B cell (primary cell): ENCODE results near the gene EEFSEC. TPM values are rescaled to one million over a fixed set of nuclear protein-coding genes. Genes with fewer than 3 reads are reported as not detected.

ENCODE experiments used
- ATAC-seq: fragments of 200-7000 bp; cut with Tn5 transposase; one replicate; pipeline ENCODE4 v1.10.0; 2021; ENCODE audit warnings: low read depth, mild to moderate bottlenecking, moderate number of reproducible peaks, moderate library complexity
- CTCF ChIA-PET: fragments of 350-600 bp; sonication (Branson Sonifier 250); formaldehyde crosslinking; loops from one replicate; lab custom pipeline; 2021; ENCODE audit warnings: antibody characterized with exemption, inconsistent platforms; lab: Charles Lee
- POLR2A ChIA-PET: fragments of 350-600 bp; sonication (Branson Sonifier 250); formaldehyde crosslinking; loops from one replicate; lab custom pipeline; 2021; ENCODE audit warnings: antibody characterized with exemption; lab: Charles Lee
- DNase-seq: peaks from one replicate; pipeline ENCODE4 v3.0.0; 2013
- H2AFZ ChIP-seq: 2 replicates; pipeline ENCODE4 v1.6.1; 2012; ENCODE audit warnings: mild to moderate bottlenecking, low read depth, low read length; ENCODE audit not compliant: insufficient read depth, poor library complexity, severe bottlenecking
- H3K27ac ChIP-seq, 2 donors: 1 replicate in 1 of 2; 2 replicates in 1 of 2; pipeline ENCODE4 v1.5.1; 2012 to 2013; ENCODE audit warnings: low read length in 2 of 2, mild to moderate bottlenecking in 2 of 2, moderate library complexity in 1 of 2
- H3K27me3 ChIP-seq, 4 experiments: fragments of 200-600 bp in 1 of 4; sonication (generic) in 1 of 4; replicated peaks in 1 of 4; 1 replicate in 2 of 4; 2 replicates in 2 of 4; pipeline versions ENCODE4 v1.6.1 to v1.7.0; 2013 to 2016; ENCODE audit warnings: low read length in 3 of 4, mild to moderate bottlenecking in 2 of 4, mixed read lengths in 1 of 4, moderate library complexity in 1 of 4; ENCODE audit not compliant: insufficient read depth in 4 of 4, control insufficient read depth in 3 of 4; ENCODE audit errors: control extremely low read depth in 1 of 4
- H3K36me3 ChIP-seq, 2 experiments: replicated peaks in 1 of 2; 1 replicate in 1 of 2; 2 replicates in 1 of 2; pipeline versions ENCODE4 v1.6.1 to v1.7.1; 2013; ENCODE audit warnings: low read length in 1 of 2; ENCODE audit not compliant: insufficient read depth in 2 of 2, control insufficient read depth in 1 of 2; ENCODE audit errors: control extremely low read depth in 1 of 2, extremely low read depth in 1 of 2
- H3K4me1 ChIP-seq, 2 donors: fragments of 200-600 bp in 1 of 2; sonication (generic) in 1 of 2; 1 replicate in 1 of 2; 2 replicates in 1 of 2; pipeline versions ENCODE4 v1.5.1 to v1.6.1; 2013 to 2017; ENCODE audit warnings: low read length in 2 of 2; ENCODE audit not compliant: control insufficient read depth in 2 of 2, insufficient read depth in 2 of 2
- H3K4me2 ChIP-seq: replicated peaks from 2 replicates; pipeline ENCODE3; 2012; ENCODE audit warnings: mild to moderate bottlenecking, low read depth, low read length; ENCODE audit not compliant: poor library complexity, severe bottlenecking
- H3K4me3 ChIP-seq, 5 experiments: fragments of 200-600 bp in 1 of 5; sonication (generic) in 1 of 5; 1 replicate in 3 of 5; 2 replicates in 2 of 5; pipeline versions ENCODE4 v1.5.1 to v1.7.0; 2011 to 2016; ENCODE audit warnings: low read length in 4 of 5, mild to moderate bottlenecking in 4 of 5, low read depth in 2 of 5, control low read depth in 1 of 5, moderate library complexity in 1 of 5; ENCODE audit not compliant: insufficient read depth in 1 of 5; ENCODE audit errors: control extremely low read depth in 1 of 5, extremely low read depth in 1 of 5
- H3K79me2 ChIP-seq: fragments of 200-600 bp; sonication (generic); one replicate; pipeline ENCODE4 v1.6.0; 2016; ENCODE audit warnings: low read length; ENCODE audit not compliant: control insufficient read depth, insufficient read depth
- H3K9ac ChIP-seq: fragments of 200-600 bp; sonication (generic); 2 replicates; pipeline ENCODE4 v1.6.1; 2017; ENCODE audit warnings: mild to moderate bottlenecking, low read length, moderate library complexity
- H3K9me3 ChIP-seq, 3 donors: one replicate each; pipeline versions ENCODE4 v1.6.1 to v1.7.1; 2013; ENCODE audit warnings: low read length in 2 of 3; ENCODE audit not compliant: control insufficient read depth in 2 of 3, insufficient read depth in 1 of 3; ENCODE audit errors: control extremely low read depth in 1 of 3
- H4K20me1 ChIP-seq: 2 replicates; pipeline ENCODE4 v1.6.0; 2012; ENCODE audit warnings: mild to moderate bottlenecking, low read length; ENCODE audit not compliant: insufficient read depth, control insufficient read depth, poor library complexity, severe bottlenecking
- H3K27ac Mint-ChIP-seq: one replicate; pipeline ENCODE4 v1.8.0; 2021; ENCODE audit warnings: mixed read lengths
- H3K27me3 Mint-ChIP-seq: one replicate; pipeline ENCODE4 v1.8.0; 2021; ENCODE audit warnings: mixed read lengths
- H3K4me1 Mint-ChIP-seq: one replicate; pipeline ENCODE4 v1.8.0; 2021; ENCODE audit warnings: mixed read lengths
- H3K4me3 Mint-ChIP-seq: one replicate; pipeline ENCODE4 v1.8.0; 2021; ENCODE audit warnings: mixed read lengths
- H3K9me3 Mint-ChIP-seq: one replicate; pipeline ENCODE4 v1.8.0; 2022; ENCODE audit warnings: mixed read lengths; ENCODE audit not compliant: insufficient read depth
- EZH2 ChIP-seq: IDR thresholded peaks from 2 replicates; pipeline ENCODE4 v1.6.1; 2012; ENCODE audit warnings: borderline replicate concordance, low read depth, mild to moderate bottlenecking, moderate library complexity, low read length; ENCODE audit not compliant: insufficient read depth, poor library complexity, severe bottlenecking
- WGBS: methylation state at CpG from one replicate; pipeline ENCODE4 v1.1.5; 2013; ENCODE audit warnings: missing lambda C conversion rate; ENCODE audit not compliant: insufficient coverage; 5-methylcytosine and 5-hydroxymethylcytosine counted together
- intact Hi-C: fragments of 100-400 bp; cut with micrococcal nuclease; formaldehyde crosslinking; loops from one replicate; pipeline ENCODE4 v1.10.0; 2022
- polyA plus RNA-seq: library from polyadenylated mRNA; depleted of rRNA; stranded (reverse); fragments of >200 nt; gene quantifications from 2 replicates; pipeline ENCODE4 v1.2.3, GENCODE V29; 2012
- total RNA-seq, 2 donors: library from RNA; stranded (reverse); fragments of 120-200 nt in 1 of 2; gene quantifications; 1 replicate in 1 of 2; 2 replicates in 1 of 2; pipeline versions ENCODE4 v1.2.3 to v1.2.4, GENCODE V29; 2013 to 2022
- TF ChIP-seq, protein P1 (sequence below): fragments of 200-600 bp; IDR thresholded peaks from one replicate; pipeline ENCODE4 v1.8.0; 2022; ENCODE audit warnings: antibody characterized with exemption, mild to moderate bottlenecking

Gene EEFSEC
- total and polyA plus RNA-seq, 2 donors (not counting 1 experiment from before 2014, with no cell fraction given): 17.9 to 18.4 TPM

DNA sequence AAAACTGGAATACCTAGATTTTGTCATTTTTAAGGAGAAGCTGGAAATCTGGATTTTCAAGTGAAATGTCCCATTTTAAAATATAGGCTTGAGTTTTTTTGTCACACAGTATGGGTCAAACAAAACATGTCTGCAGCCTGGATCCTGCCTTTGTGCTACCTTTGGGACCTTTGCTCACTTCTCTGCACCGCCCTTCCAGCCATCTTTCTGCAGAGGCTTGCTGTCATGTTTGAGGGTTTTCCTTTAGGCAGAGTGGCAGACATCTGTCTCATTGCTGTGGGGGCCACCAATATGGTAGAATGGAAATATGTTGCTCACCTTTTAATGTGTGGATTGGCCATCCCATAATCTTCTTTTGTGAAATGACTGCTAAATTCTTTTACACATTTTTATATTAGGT lies 136.3 kb downstream of the EEFSEC start:
- H3K4me1 ChIP-seq: no peaks in the 10 kb centered on the region
- DNase-seq (no peak), ATAC-seq (no peak)
- no peak for TF ChIP-seq EZH2
- TF ChIP-seq, protein P1, sequence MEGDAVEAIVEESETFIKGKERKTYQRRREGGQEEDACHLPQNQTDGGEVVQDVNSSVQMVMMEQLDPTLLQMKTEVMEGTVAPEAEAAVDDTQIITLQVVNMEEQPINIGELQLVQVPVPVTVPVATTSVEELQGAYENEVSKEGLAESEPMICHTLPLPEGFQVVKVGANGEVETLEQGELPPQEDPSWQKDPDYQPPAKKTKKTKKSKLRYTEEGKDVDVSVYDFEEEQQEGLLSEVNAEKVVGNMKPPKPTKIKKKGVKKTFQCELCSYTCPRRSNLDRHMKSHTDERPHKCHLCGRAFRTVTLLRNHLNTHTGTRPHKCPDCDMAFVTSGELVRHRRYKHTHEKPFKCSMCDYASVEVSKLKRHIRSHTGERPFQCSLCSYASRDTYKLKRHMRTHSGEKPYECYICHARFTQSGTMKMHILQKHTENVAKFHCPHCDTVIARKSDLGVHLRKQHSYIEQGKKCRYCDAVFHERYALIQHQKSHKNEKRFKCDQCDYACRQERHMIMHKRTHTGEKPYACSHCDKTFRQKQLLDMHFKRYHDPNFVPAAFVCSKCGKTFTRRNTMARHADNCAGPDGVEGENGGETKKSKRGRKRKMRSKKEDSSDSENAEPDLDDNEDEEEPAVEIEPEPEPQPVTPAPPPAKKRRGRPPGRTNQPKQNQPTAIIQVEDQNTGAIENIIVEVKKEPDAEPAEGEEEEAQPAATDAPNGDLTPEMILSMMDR: no peak
- H3K9me3 ChIP-seq: peaks cover 0 to 2% (median 0%) of the 10 kb centered on the region in 3 donors
- no peak overlapping the region for H3K9ac ChIP-seq
- no peak overlapping the region for H3K4me3 Mint-ChIP-seq
- H4K20me1 ChIP-seq: no peaks in the 10 kb centered on the region
- H3K9me3 Mint-ChIP-seq: no peaks in the 10 kb centered on the region
- H3K4me3 ChIP-seq: no peak overlapping the region
- ChIA-PET CTCF (no interaction called here), POLR2A (no interaction called here)
- H2AFZ ChIP-seq: no peak overlapping the region
- WGBS: no CpG with 5 or more reads among the region's 1 CpG
- H3K4me2 ChIP-seq: no peak overlapping the region
- intact Hi-C loops: no loop called here
- H3K4me1 Mint-ChIP-seq: no peaks in the 10 kb centered on the region
- H3K79me2 ChIP-seq: no peaks in the 10 kb centered on the region
- peaks cover 0 to 3% of the 10 kb centered on the region in 2 experiments for H3K36me3 ChIP-seq
- H3K27ac Mint-ChIP-seq: no peak overlapping the region
- no peaks in the 10 kb centered on the region for H3K27me3 Mint-ChIP-seq
- H3K27ac ChIP-seq: no peak overlapping the region
- no peaks in the 10 kb centered on the region for H3K27me3 ChIP-seq

DNA sequence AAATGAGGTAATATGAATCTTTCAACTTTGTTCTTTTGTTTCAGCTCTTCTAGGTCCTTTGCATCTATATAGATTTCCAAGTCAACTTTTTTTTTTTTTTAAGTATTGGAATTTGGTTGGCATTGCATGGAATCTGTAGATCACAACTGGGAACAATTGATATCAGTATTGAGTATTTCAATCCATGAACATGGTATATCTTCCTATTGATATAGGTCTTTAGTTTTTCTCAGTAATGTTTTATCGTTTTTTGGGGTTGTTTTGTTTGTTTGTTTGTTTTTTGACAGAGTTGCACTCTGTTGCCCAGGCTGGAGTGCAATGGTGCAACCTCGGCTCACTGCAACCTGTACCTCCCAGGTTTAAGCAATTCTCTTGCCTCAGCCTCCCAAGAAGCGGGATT lies 137.2 kb downstream of the EEFSEC start:
- peaks cover 2% of the 10 kb centered on the region for H3K4me1 Mint-ChIP-seq
- DNase-seq (no peak), ATAC-seq (no peak)
- intact Hi-C loops: no loop called here
- peaks cover 0 to 3% of the 10 kb centered on the region in 2 experiments for H3K36me3 ChIP-seq
- no peak overlapping the region for H3K9ac ChIP-seq
- POLR2A ChIA-PET: no interaction called here
- TF ChIP-seq EZH2: no peak
- TF ChIP-seq, protein P1: no peak
- no peak overlapping the region for H3K27ac Mint-ChIP-seq
- no peak overlapping the region for H3K4me2 ChIP-seq
- no peak overlapping the region for H3K27ac ChIP-seq
- no CpG with 5 or more reads among the region's 3 CpGs for WGBS
- peaks cover 0 to 2% (median 0%) of the 10 kb centered on the region in 3 donors for H3K9me3 ChIP-seq
- H3K27me3 Mint-ChIP-seq: no peaks in the 10 kb centered on the region
- H3K79me2 ChIP-seq: no peaks in the 10 kb centered on the region
- CTCF ChIA-PET: no interaction called here
- H2AFZ ChIP-seq: no peak overlapping the region
- H3K4me1 ChIP-seq: no peaks in the 10 kb centered on the region
- H3K27me3 ChIP-seq: no peaks in the 10 kb centered on the region
- no peaks in the 10 kb centered on the region for H4K20me1 ChIP-seq
- H3K9me3 Mint-ChIP-seq: no peaks in the 10 kb centered on the region
- H3K4me3 ChIP-seq: no peak overlapping the region
- no peak overlapping the region for H3K4me3 Mint-ChIP-seq
